Measurements from ENCODE around the gene VSTM2L. TPM values are rescaled to one million over a fixed set of nuclear protein-coding genes. Genes with fewer than 3 reads are reported as not detected.

Gene VSTM2L
- total and polyA plus RNA-seq, 4 donors: 8.0 to 71.6 (median 31.4) TPM

- peaks cover 0 to 12% (median 4%) of the 10 kb centered on the region in 5 donors for H3K4me1 ChIP-seq (ENCODE audit: control insufficient read depth in 5 of 5, insufficient read depth in 5 of 5, low read length in 5 of 5)
- H3K9ac ChIP-seq (ENCODE audit: insufficient read depth in 1 of 2, low read length in 2 of 2): no peak overlapping the region
- no peak overlapping the region for H3K27ac ChIP-seq (ENCODE audit: low read depth in 1 of 2, low read length in 1 of 2)
- no peak overlapping the region for H3K4me3 ChIP-seq
- ATAC-seq (ENCODE audit: insufficient read depth, low FRiP score) (no peak), DNase-seq (no peak)
- no peak for TF ChIP-seq CTCF (IDR thresholded peaks at IDR 0.05; ENCODE audit: control extremely low read depth, extremely low read depth)
- no peaks in the 10 kb centered on the region for H3K27me3 ChIP-seq (ENCODE audit: control insufficient read depth in 3 of 3, insufficient read depth in 3 of 3, low read length in 2 of 3)
- H3K9me3 ChIP-seq (ENCODE audit: control insufficient read depth in 4 of 4, insufficient read depth in 3 of 4, low read length in 3 of 4): no peaks in the 10 kb centered on the region
- peaks cover 0 to 26% (median 0%) of the 10 kb centered on the region in 4 donors for H3K36me3 ChIP-seq (ENCODE audit: control insufficient read depth in 4 of 4, insufficient read depth in 4 of 4, low read length in 4 of 4)
- 77 to 88% methylated on average over 7 of the region's 7 CpGs for WGBS, 2 donors
These were observed 26.1 kb upstream of the VSTM2L start for GRCh38 chr20:37876863-37877262.

GRCh38 chr20:37877832-37878772 lies 24.8 kb upstream of the VSTM2L start:
- H3K9me3 ChIP-seq (ENCODE audit: control insufficient read depth in 4 of 4, insufficient read depth in 3 of 4, low read length in 3 of 4): no peaks in the 10 kb centered on the region
- TF ChIP-seq CTCF (IDR thresholded peaks at IDR 0.05; ENCODE audit: control extremely low read depth, extremely low read depth): no peak
- no peak overlapping the region for H3K9ac ChIP-seq (ENCODE audit: insufficient read depth in 1 of 2, low read length in 2 of 2)
- 78 to 83% methylated on average over 20 of the region's 20 CpGs for WGBS, 2 donors
- DNase-seq: no peak
- no peak overlapping the region for H3K27ac ChIP-seq (ENCODE audit: low read depth in 1 of 2, low read length in 1 of 2)
- no peak overlapping the region for H3K4me3 ChIP-seq
- H3K4me1 ChIP-seq (ENCODE audit: control insufficient read depth in 5 of 5, insufficient read depth in 5 of 5, low read length in 5 of 5): peaks cover 0 to 19% (median 5%) of the 10 kb centered on the region in 5 donors
- H3K27me3 ChIP-seq (ENCODE audit: control insufficient read depth in 3 of 3, insufficient read depth in 3 of 3, low read length in 2 of 3): no peaks in the 10 kb centered on the region
- ATAC-seq (ENCODE audit: insufficient read depth, low FRiP score): no peak
- H3K36me3 ChIP-seq (ENCODE audit: control insufficient read depth in 4 of 4, insufficient read depth in 4 of 4, low read length in 4 of 4): peaks cover 0 to 18% (median 0%) of the 10 kb centered on the region in 4 donors

- ATAC-seq (ENCODE audit: insufficient read depth, low FRiP score) (no peak), DNase-seq (no peak)
- no peak overlapping the region for H3K4me3 ChIP-seq
- H3K27ac ChIP-seq (ENCODE audit: low read depth in 1 of 2, low read length in 1 of 2): no peak overlapping the region
- no peaks in the 10 kb centered on the region for H3K27me3 ChIP-seq (ENCODE audit: control insufficient read depth in 3 of 3, insufficient read depth in 3 of 3, low read length in 2 of 3)
- peaks cover 0 to 10% (median 0%) of the 10 kb centered on the region in 4 donors for H3K36me3 ChIP-seq (ENCODE audit: control insufficient read depth in 4 of 4, insufficient read depth in 4 of 4, low read length in 4 of 4)
- H3K4me1 ChIP-seq (ENCODE audit: control insufficient read depth in 5 of 5, insufficient read depth in 5 of 5, low read length in 5 of 5): peaks cover 0 to 26% (median 5%) of the 10 kb centered on the region in 5 donors
- no peak for TF ChIP-seq CTCF (IDR thresholded peaks at IDR 0.05; ENCODE audit: control extremely low read depth, extremely low read depth)
- H3K9me3 ChIP-seq (ENCODE audit: control insufficient read depth in 4 of 4, insufficient read depth in 3 of 4, low read length in 3 of 4): no peaks in the 10 kb centered on the region
- no peak overlapping the region for H3K9ac ChIP-seq (ENCODE audit: insufficient read depth in 1 of 2, low read length in 2 of 2)
- 84% methylated on average over 12 of the region's 12 CpGs for WGBS, 2 donors
These were observed 23.9 kb upstream of the VSTM2L start for GRCh38 chr20:37878835-37879599.
